DMS153 (cell line): ENCODE measurements around the gene MYL1.

Source experiments
- DNase-seq: peaks from one replicate; lab custom pipeline; 2025; lab: John Stamatoyannopoulos, UW

MYL1 gene

DNA sequence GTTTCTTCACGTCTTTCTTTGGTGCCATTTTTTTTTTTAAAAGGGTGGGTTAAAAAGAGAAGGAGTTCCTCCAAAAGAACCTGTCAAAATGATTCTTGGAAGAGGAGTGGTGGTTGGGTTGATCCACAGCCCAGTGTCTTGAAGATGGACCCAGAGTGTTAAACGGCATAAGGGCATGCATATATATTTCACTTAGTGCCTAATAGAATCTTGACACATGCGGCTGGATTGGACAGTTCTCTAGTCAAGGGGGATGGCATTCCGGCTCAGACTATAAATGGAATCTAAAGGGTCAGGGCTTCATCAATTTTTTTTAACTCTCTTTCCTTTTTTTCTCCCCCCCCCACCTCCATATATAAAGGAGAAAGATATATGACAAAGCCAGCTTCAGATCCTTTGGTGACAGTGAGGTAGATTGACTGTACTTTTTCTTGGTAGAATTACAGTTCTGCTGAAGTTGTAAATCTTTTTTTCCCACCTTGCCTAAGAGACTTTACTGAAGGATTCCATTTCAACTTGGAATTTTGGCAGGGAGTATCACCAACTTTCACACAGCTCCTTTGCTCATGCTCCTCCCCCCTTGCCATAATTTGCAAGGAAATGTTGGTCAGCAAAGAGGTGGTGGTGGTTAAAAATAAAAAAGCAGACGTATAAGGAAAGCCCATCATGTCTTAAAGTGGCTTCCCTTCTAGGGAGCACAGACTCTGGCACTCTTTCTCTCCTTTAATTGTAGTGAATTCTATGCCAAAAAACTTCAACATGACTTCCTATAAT lies at the start of gene MYL1:
Gene MYL1 (minus strand): TSS at position 160 of the 774 bp plus-strand sequence. CDS start 132 bp downstream, at position 28.
- DNase-seq, result no peak

DNA sequence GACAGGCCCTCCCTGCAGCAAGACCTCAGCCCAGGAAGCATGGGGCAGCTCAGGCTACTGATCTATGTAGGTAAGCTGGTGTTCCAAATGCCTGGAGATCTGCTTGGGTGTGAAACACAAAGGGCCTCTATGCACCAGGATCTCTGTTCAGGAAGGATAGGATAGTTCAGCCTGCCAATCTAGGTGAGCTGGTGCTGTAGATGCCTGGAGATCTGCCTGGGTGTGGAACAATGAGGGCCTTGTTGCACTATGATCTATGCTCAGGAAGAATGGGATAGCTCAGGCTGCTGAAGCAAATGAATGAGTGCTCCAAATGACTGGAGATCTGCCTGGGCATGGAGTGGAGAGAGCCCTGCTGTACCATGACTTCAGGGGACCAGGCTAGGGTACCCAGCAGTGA lies 48.9 kb upstream of the MYL1 start:
- no peak for DNase-seq

DNA sequence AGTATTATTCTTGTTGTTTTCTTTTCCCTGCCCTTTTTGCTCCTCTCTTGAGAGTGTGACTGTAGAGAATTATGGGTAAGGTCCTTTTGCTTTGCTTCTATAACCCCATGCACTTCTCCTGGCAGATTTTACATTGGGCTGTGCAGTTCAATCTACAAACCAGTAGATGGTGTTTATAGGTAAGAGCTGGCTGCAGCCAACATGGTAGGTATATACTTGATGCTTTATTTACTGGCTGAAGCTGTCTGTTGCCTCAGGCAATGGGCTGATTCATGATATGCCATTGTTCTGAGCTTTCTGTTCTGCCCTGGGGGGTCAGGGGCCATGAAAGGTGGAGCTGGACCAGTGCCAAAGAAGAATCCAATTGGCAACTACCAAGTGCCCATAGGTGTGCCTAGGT lies 48.3 kb upstream of the MYL1 start:
- no peak for DNase-seq

DNA sequence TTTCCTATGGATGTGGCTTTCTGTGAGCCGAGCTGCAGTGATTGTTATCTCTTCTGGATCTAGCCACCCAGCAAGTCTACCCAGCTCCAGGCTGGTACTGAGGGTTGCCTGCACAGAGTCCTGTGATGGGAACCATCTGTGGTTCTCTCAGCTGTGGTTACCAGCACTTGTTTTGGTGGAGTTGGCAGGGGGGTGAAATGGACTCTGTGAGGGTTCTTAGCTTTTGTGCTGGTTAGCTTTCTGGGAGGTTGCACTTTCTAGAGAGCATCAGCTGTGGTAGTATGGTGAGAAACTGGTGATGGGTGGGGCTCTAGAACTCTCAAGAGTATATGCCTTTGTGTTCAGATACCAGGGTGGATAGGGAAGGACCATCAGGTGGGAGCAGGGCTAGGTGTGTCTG lies 45.4 kb upstream of the MYL1 start:
- no peak for DNase-seq

DNA sequence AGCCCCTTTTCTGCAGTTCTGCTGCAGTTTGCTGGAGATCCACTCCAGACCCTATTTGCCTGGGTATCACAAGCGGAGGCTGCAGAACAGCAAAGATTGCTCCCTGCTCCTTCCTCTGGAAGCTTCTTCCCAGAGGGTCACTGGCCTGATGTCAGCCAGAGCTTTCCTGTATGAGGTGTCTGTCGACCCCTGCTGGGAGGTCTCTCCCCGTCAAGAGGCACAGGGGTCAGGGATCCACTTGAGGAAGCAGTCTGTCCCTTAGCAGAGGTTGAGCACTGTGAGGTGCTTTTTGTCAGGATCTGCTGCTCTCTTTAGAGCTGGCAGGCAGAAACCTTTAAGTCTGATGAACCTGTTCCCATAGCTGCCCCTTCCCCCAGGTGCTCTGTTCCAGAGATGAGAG lies 42.0 kb upstream of the MYL1 start:
- DNase-seq, result no peak

DNA sequence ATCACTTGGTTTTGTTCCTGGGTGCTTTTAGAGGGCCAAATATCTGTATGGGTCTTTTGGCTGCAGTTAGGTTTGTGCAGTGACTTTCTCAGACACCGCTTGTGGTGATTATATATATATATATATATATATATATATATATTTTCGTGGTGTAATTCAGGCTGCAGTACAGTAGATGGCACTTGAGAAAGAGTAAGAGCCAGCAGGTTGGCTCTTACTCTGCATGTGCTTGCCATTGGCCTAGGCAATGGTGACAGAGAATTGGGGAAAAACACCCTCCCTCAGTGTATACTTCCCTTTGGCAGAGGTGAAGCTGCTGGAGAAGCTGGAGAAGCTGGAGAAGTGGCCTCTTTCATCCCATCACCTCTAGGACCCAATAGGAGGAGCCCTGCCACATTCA lies 22.2 kb upstream of the MYL1 start:
- no peak for DNase-seq

DNA sequence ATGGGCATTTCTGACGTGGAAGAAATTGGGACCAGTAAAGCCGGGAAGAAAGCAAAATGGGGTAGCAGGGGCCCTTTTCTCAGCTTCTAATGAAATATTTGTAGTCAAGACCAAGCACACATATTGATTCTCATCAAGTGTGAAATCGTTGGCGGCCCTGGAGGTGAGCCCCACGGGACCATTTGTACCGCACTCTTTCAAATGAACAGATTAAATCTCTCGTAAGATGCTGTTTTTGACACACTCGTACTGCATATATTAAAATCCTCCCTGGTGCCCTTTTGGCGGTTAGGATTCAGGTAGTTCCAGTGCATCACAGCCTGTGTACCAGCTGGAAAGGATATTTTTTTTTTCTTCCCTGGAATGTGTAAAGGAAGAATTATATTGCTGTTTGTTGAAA lies 9.9 kb upstream of the MYL1 start:
- DNase-seq, result no peak

DNA sequence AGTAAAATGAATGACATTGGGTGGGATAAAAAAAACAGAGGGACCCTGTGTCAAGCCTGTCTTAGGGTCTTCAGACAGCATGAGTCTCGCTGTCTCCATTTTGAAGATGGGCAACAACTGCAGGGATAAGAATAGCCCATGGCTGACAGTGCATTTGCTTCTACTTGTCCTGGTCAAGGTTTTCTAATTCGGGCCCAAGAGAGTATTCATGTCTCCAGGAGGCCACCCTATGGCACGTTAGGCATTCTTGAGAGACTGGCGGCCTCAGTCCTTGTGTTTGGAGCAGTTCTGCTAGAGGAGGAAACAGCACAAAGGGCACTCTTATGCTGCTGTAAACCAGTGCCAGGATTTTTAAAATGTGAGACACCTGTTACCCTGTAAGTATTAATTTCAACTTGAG lies 9.5 kb upstream of the MYL1 start:
- DNase-seq, result no peak

DNA sequence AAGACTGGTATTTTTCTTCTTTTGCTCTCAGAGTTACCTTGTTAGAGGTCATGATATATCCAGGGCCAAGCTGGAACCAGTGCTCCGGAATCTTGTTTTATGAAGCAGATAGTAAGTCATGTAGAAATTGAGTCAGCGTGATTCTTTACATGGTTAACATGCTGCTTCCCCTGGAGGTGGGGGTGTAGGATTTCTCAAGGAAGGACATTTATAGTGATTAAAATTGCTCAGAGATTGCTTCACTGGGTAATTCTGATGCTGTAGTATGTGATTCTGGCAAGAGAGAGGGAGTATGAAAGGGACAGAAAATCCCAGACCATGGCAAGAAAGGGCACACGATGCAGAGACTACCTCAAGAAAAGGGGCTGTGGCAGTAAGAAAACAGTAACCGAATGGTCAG lies 8.0 kb upstream of the MYL1 start:
- DNase-seq, result no peak

DNA sequence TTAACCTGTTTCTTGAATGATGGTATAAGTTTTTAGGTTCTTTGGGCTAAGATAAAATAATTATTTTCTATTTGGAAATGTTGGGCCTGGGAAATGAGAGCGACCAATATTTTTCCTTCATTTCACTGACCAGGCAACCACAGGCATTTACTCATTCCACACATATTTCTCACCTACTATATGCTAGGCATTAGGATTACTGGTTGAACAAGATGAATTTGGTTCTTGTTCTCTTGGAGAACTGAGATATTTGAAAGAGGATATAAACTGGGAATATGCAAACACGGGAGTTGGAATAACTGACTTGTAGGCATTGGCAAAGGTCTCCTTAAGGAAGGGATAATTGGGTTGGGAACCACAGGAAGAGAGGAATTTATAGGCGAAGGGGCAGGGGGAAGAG lies 3.9 kb upstream of the MYL1 start:
- no peak for DNase-seq

DNA sequence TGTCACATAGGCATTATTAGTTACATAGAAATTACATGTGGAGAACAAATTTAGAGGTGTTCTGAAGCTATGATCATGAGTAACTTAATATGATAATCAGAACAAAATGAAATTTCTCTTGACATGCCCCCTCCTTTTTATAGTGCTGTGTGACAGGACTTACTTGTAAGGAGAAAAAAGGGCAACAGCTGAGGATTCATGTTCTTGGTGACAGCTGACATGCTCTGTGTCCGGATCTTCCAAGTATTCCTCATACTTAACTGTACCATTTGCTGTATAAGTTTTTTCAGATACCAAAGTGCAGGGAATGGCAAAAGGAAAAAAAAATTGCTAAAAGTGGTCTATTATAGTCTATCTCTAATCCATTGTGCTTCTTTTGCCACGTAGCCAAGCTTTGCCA lies 3.5 kb upstream of the MYL1 start:
- DNase-seq, result no peak

DNA sequence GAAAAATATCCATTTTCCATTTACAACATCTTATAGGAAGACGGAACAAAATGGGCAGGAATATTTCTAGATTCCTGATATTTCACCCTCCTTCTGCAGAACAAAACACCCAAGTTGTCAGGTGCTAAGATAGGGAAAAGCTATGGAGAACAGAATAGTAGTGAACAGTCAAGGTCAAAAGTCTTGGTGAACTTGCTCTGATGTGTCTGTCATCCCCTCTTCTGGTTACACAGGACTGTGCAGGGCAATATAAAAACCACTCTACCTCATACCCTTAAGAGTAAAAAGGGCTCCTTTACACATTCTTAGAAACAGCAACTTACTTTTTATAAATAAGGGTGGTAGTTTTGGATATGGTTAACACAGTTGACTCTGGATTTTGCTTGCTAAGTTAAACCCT lies 4.4 kb downstream of the MYL1 start:
- DNase-seq, result no peak

DNA sequence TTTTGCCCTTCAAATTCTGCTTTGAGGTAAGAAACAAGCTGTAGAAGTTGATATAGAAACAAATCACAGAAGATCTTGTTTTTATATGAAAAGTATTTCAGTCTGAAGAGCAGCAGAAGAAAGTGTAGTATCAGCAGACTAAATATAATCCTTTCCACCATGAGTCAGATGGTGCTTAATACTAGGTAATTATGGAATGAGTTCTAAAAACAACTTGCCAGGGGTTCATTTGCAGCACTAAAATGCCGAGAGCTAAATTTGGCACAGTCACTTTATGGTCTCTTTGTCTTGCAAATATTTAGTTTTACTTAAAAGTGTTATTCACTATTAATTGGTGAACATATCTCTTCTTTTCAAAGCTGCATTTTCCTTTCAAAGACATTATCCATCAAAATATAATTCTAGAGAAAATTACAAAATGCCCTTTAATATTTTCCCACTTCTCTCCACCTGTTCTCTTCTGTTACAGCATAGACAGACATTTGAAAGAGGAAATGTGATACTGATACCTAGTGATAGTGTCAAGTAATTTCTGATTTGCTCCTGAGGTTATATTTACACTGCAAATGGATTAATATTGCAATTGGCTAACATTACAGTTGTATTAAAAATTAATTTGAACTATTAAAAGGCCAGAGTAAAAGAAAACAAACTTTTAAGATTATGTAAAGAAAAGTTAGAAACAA lies 5.3 kb downstream of the MYL1 start:
- no peak for DNase-seq

DNA sequence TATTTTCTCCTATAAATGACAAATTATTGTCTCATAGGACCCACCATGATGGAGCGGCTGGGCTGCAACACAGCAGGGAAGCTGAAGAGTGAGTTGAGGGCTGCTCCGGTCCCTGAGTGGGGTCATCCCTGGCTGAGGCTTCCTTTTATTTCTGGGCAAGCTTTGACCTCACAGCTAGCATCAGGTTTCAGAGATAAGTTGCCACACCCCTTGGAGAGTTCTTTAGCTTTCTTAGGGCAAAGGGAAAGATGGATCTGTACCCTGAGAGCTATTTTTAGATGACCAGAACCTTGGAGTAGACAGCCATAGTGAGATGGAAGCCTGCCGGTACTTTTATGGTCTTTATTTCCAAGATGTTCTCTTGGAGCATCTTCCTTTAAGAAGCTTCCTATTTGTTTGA lies 11.5 kb downstream of the MYL1 start:
- no peak for DNase-seq

DNA sequence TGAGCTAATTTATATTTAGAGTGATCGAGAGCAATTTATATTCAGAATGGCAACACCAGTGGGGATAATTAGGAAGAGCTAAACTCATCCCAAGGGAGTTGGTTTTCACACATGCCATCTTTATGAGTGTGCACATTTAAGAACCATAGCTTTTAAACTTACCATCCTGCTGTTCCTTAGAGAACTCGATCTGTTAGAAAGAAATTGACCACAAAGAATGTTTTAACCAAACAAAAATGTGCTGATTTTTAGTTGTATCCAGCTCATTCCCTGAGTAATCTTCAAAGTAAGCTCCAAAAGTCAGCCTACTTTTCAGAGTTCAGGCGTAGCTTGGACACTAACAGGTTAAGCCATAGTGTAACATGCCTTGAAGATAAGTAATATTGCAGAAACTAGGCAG lies 12.6 kb downstream of the MYL1 start:
- no peak for DNase-seq

DNA sequence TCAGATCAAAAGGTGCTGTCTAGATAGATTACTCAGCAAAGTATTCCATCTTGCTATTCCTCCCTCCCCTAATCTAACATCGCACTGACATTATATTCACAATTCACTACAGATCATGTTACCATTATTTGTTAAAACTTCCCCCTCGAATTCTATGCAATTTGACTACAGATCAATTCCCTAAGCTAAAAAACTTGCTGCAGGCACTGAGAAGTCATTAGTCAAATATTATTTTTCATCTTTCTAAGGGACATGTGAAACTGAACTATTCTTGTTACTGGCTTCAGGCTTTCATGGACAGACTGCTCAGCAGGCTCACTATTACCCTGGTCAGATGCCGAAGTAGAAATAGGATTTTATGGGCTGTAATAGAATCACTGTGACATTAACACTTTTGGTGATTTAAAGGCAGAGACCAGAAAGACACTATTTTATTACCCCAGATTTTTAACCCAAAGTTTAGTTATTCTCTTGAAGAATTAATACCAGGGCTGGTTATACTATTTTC lies 15.1 kb downstream of the MYL1 start:
- DNase-seq, result no peak

DNA sequence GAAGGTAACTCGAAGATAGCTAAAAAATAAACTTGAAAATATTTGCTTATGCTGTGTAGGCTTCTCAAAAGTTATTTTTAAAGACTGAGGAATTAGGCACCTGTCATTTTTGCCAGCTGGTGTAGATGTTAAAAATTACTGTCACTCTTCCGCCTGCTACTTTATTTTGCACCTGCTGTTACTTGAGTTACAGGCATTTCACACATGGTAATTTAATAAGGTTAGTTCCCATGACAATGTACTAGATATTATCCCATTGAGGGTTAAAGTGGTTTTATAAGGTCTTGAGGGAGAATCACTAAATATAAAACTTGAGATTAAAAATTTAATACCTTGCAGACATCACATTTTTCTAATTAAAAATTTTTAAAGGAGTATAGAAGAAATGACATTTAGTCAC lies 26.6 kb downstream of the MYL1 start:
- DNase-seq, result no peak

DNA sequence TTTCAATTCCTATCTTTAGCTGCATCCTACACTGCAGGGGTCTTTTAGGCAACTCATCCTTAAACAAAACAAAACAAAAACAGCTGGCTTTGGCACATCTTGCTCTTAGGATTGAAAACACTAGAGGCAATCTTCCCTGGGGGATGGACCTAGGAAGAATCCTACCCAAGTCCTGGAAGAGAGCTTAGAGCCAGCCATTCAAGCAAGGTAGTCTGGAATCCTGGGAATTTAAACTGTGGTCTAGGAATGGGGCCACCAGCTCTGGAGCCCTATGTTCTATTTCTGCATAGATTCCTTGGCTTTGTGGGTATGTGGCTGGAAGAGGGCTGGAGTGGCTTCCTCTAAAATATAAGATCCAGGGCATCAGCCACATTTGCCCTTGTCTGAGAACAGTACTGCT lies 27.7 kb downstream of the MYL1 start:
- no peak for DNase-seq

DNA sequence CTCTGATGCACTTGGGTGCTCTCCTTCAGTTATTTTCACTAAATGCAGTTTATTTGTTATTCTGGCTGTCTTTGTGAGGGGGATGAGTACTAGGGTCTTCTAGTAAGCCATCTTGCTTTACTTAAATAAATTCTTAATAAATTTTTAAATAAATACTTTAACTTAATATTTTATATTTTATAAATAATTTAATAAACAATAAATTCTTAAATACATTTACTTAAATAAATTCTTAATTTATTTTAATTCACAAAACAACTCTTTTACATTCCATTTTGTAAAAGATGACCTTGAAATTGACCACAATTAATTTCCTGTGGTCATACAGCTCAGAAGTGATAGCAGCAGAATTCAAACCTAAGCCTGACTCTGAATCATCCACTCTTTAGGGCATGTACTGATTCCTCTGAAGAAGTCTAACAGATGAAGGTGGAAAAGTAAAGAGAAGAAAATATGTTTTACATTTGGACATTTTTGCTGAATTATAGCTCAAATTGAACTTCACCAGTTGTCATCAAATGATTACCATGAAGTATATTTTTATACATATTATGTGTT lies 28.8 kb downstream of the MYL1 start:
- no peak for DNase-seq

DNA sequence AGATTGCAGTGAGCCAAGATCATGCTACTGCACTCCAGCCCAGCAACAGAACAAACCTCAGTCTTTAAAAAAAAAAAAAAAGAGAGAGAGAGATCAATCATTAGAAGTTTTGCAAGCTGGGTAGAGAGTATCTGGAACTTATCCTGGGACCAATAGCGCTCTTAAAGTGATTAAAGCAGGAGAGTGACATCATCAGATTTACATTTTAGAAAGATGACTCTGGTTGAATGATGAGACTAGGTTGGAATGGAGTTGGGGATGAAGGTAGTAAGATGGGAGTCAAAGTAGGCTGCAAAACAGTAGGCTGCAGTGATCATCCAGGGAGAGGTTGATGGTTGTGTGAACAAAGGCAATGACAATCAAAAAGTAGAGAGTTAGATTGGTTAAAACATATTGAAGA lies 37.8 kb downstream of the MYL1 start:
- DNase-seq, result no peak

DNA sequence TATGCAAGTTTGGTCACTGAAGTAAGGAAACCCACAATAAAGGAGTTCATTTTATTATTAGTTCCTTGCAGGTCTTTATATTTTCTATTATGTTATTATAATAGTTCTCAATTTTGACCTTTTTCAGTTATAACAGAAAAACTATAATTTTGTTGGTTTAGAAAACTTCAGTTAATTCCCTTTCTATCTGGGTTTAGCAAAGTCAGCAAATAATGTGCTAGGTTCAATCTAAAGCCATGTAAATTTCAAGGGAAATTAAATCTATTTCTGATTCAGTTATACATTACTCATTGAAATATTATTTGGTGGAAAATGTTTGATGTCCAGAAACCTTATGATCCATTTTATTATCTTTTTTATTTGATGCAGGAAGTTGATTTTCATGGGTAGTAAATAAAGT lies 43.7 kb downstream of the MYL1 start:
- DNase-seq, result no peak

DNA sequence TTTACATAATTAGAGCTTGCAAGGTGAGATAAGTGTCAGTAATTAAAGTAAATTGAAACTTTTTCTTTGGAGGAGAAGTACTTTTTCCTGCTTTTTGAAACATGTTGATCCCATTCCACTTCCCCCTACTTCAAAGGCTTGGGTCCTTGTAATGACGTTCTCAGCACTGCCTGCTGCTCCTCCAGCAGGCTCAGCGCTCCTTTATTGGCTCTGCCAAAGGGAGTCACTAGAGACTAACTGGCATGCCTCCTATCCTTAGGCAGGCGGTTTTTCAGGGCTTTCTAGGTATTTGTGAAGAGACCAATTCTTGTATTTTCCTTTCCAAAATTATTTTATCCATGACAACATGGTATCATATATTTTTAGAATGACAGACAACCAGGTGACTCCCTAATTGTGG lies 45.8 kb downstream of the MYL1 start:
- DNase-seq, result no peak

DNA sequence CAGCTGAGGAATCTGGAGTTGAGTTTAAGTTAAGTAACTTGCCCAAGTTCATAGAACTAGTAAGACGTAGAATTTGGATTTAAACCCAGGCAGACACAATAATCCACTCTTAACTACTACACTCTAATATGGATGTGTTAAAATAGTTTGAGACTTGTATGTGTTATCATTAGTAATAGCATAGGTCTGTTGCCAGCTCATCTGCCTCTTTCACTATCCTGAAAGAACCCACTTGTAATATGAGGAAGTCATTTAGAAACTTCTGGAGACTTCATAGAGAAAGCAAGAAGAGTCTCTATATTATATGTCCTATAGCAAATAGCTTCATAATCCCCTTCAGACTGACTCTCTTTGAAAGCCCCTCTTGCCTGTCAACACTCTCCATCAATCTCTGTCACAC lies 46.7 kb downstream of the MYL1 start:
- DNase-seq, result no peak
